Smooth muscle cell (in vitro differentiated cells): ENCODE results near the gene USP36. TPM values are rescaled to one million over a fixed set of nuclear protein-coding genes. Genes with fewer than 3 reads are reported as not detected.

Experiments used
- DNase-seq: peaks from one replicate; lab custom pipeline; 2025; ENCODE audit not compliant: unreplicated experiment; lab: John Stamatoyannopoulos, UW
- H2AFZ ChIP-seq: fragments of 200-600 bp; sonication (generic); 2 replicates; pipeline ENCODE4 v1.6.0; 2016; ENCODE audit warnings: antibody characterized with exemption, low read depth, mild to moderate bottlenecking
- H3F3A ChIP-seq: fragments of 200-600 bp; sonication (generic); 2 replicates; pipeline ENCODE4 v1.6.0; 2017; ENCODE audit warnings: antibody characterized with exemption, low read depth
- H3K27ac ChIP-seq: fragments of 200-600 bp; sonication (generic); 2 replicates; pipeline ENCODE4 v1.5.1; 2016; ENCODE audit warnings: low read depth, mild to moderate bottlenecking
- H3K27me3 ChIP-seq: fragments of 200-600 bp; sonication (generic); 2 replicates; pipeline ENCODE4 v1.6.1; 2016; ENCODE audit warnings: low read depth, mild to moderate bottlenecking
- H3K36me3 ChIP-seq: fragments of 200-600 bp; sonication (generic); 2 replicates; pipeline ENCODE4 v1.5.1; 2016; ENCODE audit warnings: low read depth
- H3K4me1 ChIP-seq: fragments of 200-600 bp; sonication (generic); 2 replicates; pipeline ENCODE4 v1.5.1; 2016; ENCODE audit warnings: low read depth
- H3K4me2 ChIP-seq: fragments of 200-600 bp; sonication (generic); 2 replicates; pipeline ENCODE4 v1.6.0; 2016; ENCODE audit warnings: mild to moderate bottlenecking
- H3K4me3 ChIP-seq: fragments of 200-600 bp; sonication (generic); 2 replicates; pipeline ENCODE4 v1.5.1; 2016; ENCODE audit warnings: mild to moderate bottlenecking
- H3K79me2 ChIP-seq: fragments of 200-600 bp; sonication (generic); 2 replicates; pipeline ENCODE4 v1.6.0; 2016; ENCODE audit warnings: low read depth, mild to moderate bottlenecking
- H3K9ac ChIP-seq: fragments of 200-600 bp; sonication (generic); 2 replicates; pipeline ENCODE4 v1.6.0; 2016; ENCODE audit warnings: low read depth
- H3K9me3 ChIP-seq: fragments of 200-600 bp; sonication (generic); replicated peaks from 2 replicates; pipeline ENCODE4 v1.5.1; 2016; ENCODE audit warnings: low read depth
- H4K20me1 ChIP-seq: fragments of 200-600 bp; sonication (generic); 2 replicates; pipeline ENCODE4 v1.6.0; 2016; ENCODE audit warnings: low read depth
- CTCF ChIP-seq: fragments of 200-600 bp; sonication (generic); IDR thresholded peaks from 2 replicates; pipeline ENCODE4 v1.5.1; 2017; ENCODE audit warnings: borderline replicate concordance, mild to moderate bottlenecking, antibody characterized with exemption; ENCODE audit not compliant: insufficient read depth, poor library complexity, severe bottlenecking
- WGBS: methylation state at CpG from one replicate; pipeline ENCODE4 v1.1.7; 2016; ENCODE audit warnings: low lambda C conversion rate; 5-methylcytosine and 5-hydroxymethylcytosine counted together
- polyA plus RNA-seq: library from polyadenylated mRNA; unstranded; fragments of >200 nt; fragmentation: Nextera tagmentation; extraction: Ambion mirVana; gene quantifications from 2 replicates; pipeline ENCODE4 v1.2.1, GENCODE V29; 2016
- total RNA-seq: library from RNA; depleted of rRNA; stranded (reverse); fragments of >200 nt; gene quantifications from 2 replicates; pipeline ENCODE4 v1.2.3, GENCODE V29; 2014

The USP36 gene
- total and polyA plus RNA-seq, 2 experiments from 2014 or later, result 17.6 to 29.0 TPM

- no peak overlapping the region for H3K27ac ChIP-seq
- H3K79me2 ChIP-seq, result no peaks in the 10 kb centered on the region
- H3F3A ChIP-seq, result no peaks in the 10 kb centered on the region
- no peaks in the 10 kb centered on the region for H4K20me1 ChIP-seq
- WGBS, result 95% methylated on average over 9 of the region's 9 CpGs
- H3K36me3 ChIP-seq, result no peaks in the 10 kb centered on the region
- H3K4me2 ChIP-seq, result no peak overlapping the region
- no peak overlapping the region for H2AFZ ChIP-seq
- H3K4me3 ChIP-seq, result no peak overlapping the region
- TF ChIP-seq CTCF, result no peak
- no peak overlapping the region for H3K9ac ChIP-seq
- no peak for DNase-seq
- H3K4me1 ChIP-seq, result no peaks in the 10 kb centered on the region
- H3K9me3 ChIP-seq, result no peaks in the 10 kb centered on the region
- no peaks in the 10 kb centered on the region for H3K27me3 ChIP-seq
Measured at GRCh38 chr17:78854508-78854907, 13.9 kb upstream of the USP36 start.

- Histone ChIP-seq H3K4me2 (no peak overlapping the region), H2AFZ (no peak overlapping the region), H3K9me3 (no peaks in the 10 kb centered on the region), H3K4me1 (no peaks in the 10 kb centered on the region), H3K79me2 (no peaks in the 10 kb centered on the region), H4K20me1 (no peaks in the 10 kb centered on the region), H3K27ac (no peak overlapping the region), H3K4me3 (no peak overlapping the region), H3F3A (no peaks in the 10 kb centered on the region), H3K36me3 (no peaks in the 10 kb centered on the region), H3K27me3 (no peaks in the 10 kb centered on the region), H3K9ac (no peak overlapping the region)
- TF ChIP-seq CTCF, result no peak
- no peak for DNase-seq
- 92% methylated on average over 11 of the region's 11 CpGs for WGBS
Measured at GRCh38 chr17:78853926-78854394, 13.3 kb upstream of the USP36 start.

- Histone ChIP-seq H2AFZ (no peak overlapping the region), H3K4me3 (no peak overlapping the region), H4K20me1 (no peaks in the 10 kb centered on the region), H3K27ac (no peak overlapping the region), H3F3A (no peaks in the 10 kb centered on the region), H3K36me3 (no peaks in the 10 kb centered on the region), H3K9ac (no peak overlapping the region), H3K4me1 (no peaks in the 10 kb centered on the region), H3K27me3 (no peaks in the 10 kb centered on the region), H3K79me2 (no peaks in the 10 kb centered on the region), H3K4me2 (no peak overlapping the region), H3K9me3 (no peaks in the 10 kb centered on the region)
- 83% methylated on average over 16 of the region's 16 CpGs for WGBS
- no peak for TF ChIP-seq CTCF
- no peak for DNase-seq
Measured at GRCh38 chr17:78852709-78853121, 12.1 kb upstream of the USP36 start.

- no peak overlapping the region for H3K27ac ChIP-seq
Measured at GRCh38 chr17:78849026-78849425, 8.4 kb upstream of the USP36 start.

More at GRCh38 chr17:78849026-78849425, 8.4 kb upstream of the USP36 start:
- H3F3A ChIP-seq, result no peaks in the 10 kb centered on the region
- no peaks in the 10 kb centered on the region for H3K27me3 ChIP-seq
- H4K20me1 ChIP-seq, result no peaks in the 10 kb centered on the region
- no peak for TF ChIP-seq CTCF
- no peak overlapping the region for H3K4me2 ChIP-seq
- no peak overlapping the region for H2AFZ ChIP-seq
- WGBS, result over 99% methylated on average over 5 of the region's 5 CpGs
- H3K9me3 ChIP-seq, result no peaks in the 10 kb centered on the region
- H3K36me3 ChIP-seq, result no peaks in the 10 kb centered on the region
- H3K4me3 ChIP-seq, result no peak overlapping the region
- H3K4me1 ChIP-seq, result no peaks in the 10 kb centered on the region
- H3K79me2 ChIP-seq, result no peaks in the 10 kb centered on the region
- DNase-seq, result no peak
- H3K9ac ChIP-seq, result no peak overlapping the region
